Stimulated activated naive B cell treated with anti-CD40 and anti-IgM and Interleukin-4, amounts not matched to agents 10 μg/mL and 1 μg/mL and 100 μg/mL, for 72 hours (primary cell): ENCODE results near the gene AK3.

Source experiments
- ATAC-seq, 2 donors: fragments of 150-1000 bp; cut with Tn5 transposase; replicated peaks; 2 replicates each; pipeline ENCODE4 v1.10.0; 2021; ENCODE audit warnings: moderate library complexity in 1 of 2
- DNase-seq: peaks from one replicate; pipeline ENCODE4 v3.0.0; 2021
- H3K27ac Mint-ChIP-seq: one replicate; pipeline ENCODE4 v1.8.0; 2022; ENCODE audit warnings: mild to moderate bottlenecking, mixed read lengths
- H3K27me3 Mint-ChIP-seq, 2 donors: one replicate each; pipeline ENCODE4 v1.8.0; 2022; ENCODE audit warnings: mixed read lengths in 2 of 2
- H3K36me3 Mint-ChIP-seq, 2 donors: one replicate each; pipeline ENCODE4 v1.8.0; 2022; ENCODE audit warnings: mixed read lengths in 2 of 2, mild to moderate bottlenecking in 1 of 2
- H3K4me1 Mint-ChIP-seq, 2 donors: one replicate each; pipeline ENCODE4 v1.8.0; 2022; ENCODE audit warnings: mixed read lengths in 2 of 2, mild to moderate bottlenecking in 1 of 2
- H3K4me3 Mint-ChIP-seq, 2 donors: one replicate each; pipeline ENCODE4 v1.8.0; 2022; ENCODE audit warnings: mild to moderate bottlenecking in 2 of 2, mixed read lengths in 2 of 2, moderate library complexity in 1 of 2
- H3K9me3 Mint-ChIP-seq, 2 donors: one replicate each; pipeline ENCODE4 v1.8.0; 2022; ENCODE audit warnings: mixed read lengths in 2 of 2, mild to moderate bottlenecking in 1 of 2

AK3 gene

GRCh38 chr9:4739587-4740387 is 1.2 kb downstream of the AK3 start:
- peaks cover 8 to 25% of the 10 kb centered on the region in 2 donors for H3K4me1 Mint-ChIP-seq
- H3K27me3 Mint-ChIP-seq, result no peaks in the 10 kb centered on the region
- DNase-seq (no peak), ATAC-seq (no peak)
- H3K4me3 Mint-ChIP-seq, result peak overlapping the region; percentile 85 to 89
- peak overlapping the region; percentile 78 for H3K27ac Mint-ChIP-seq
- no peaks in the 10 kb centered on the region for H3K9me3 Mint-ChIP-seq
- peaks cover 0 to under 1% of the 10 kb centered on the region in 2 donors for H3K36me3 Mint-ChIP-seq

GRCh38 chr9:4738866-4739586 is 2.0 kb downstream of the AK3 start:
- no peaks in the 10 kb centered on the region for H3K9me3 Mint-ChIP-seq
- H3K27me3 Mint-ChIP-seq, result no peaks in the 10 kb centered on the region
- no peak overlapping the region for H3K27ac Mint-ChIP-seq
- ATAC-seq (no peak), DNase-seq (no peak)
- H3K4me3 Mint-ChIP-seq, result peak overlapping the region; percentile 85 to 89
- peaks cover 0 to 2% of the 10 kb centered on the region in 2 donors for H3K36me3 Mint-ChIP-seq
- peaks cover 12 to 32% of the 10 kb centered on the region in 2 donors for H3K4me1 Mint-ChIP-seq

GRCh38 chr9:4734150-4734549 is 6.9 kb downstream of the AK3 start:
- H3K4me1 Mint-ChIP-seq, result peaks cover 13 to 35% of the 10 kb centered on the region in 2 donors
- ATAC-seq (no peak), DNase-seq (no peak)
- H3K27ac Mint-ChIP-seq, result no peak overlapping the region
- H3K9me3 Mint-ChIP-seq, result no peaks in the 10 kb centered on the region
- no peaks in the 10 kb centered on the region for H3K27me3 Mint-ChIP-seq
- peaks cover 6 to 12% of the 10 kb centered on the region in 2 donors for H3K36me3 Mint-ChIP-seq
- no peak overlapping the region for H3K4me3 Mint-ChIP-seq

- Mint-ChIP-seq H3K36me3 (peaks cover 6 to 12% of the 10 kb centered on the region in 2 donors), H3K27me3 (no peaks in the 10 kb centered on the region), H3K9me3 (no peaks in the 10 kb centered on the region), H3K4me1 (peaks cover 13 to 34% of the 10 kb centered on the region in 2 donors), H3K4me3 (no peak overlapping the region), H3K27ac (no peak overlapping the region)
- DNase-seq (no peak), ATAC-seq (no peak)
Measured at GRCh38 chr9:4732890-4733289, 8.1 kb downstream of the AK3 start.

- DNase-seq, result no peak
- Mint-ChIP-seq H3K27ac (no peak overlapping the region), H3K36me3 (peaks cover 3 to 12% of the 10 kb centered on the region in 2 donors), H3K27me3 (no peaks in the 10 kb centered on the region), H3K4me1 (peaks cover 10 to 11% of the 10 kb centered on the region in 2 donors), H3K4me3 (no peak overlapping the region), H3K9me3 (no peaks in the 10 kb centered on the region)
- no peak for ATAC-seq
Measured at GRCh38 chr9:4727593-4727992, 13.4 kb downstream of the AK3 start.

GRCh38 chr9:4725706-4726442 is 15.1 kb downstream of the AK3 start:
- Mint-ChIP-seq H3K27ac (no peak overlapping the region), H3K36me3 (peaks cover 4 to 25% of the 10 kb centered on the region in 2 donors), H3K4me3 (no peak overlapping the region), H3K27me3 (no peaks in the 10 kb centered on the region), H3K9me3 (no peaks in the 10 kb centered on the region), H3K4me1 (peaks cover 2 to 11% of the 10 kb centered on the region in 2 donors)
- no peak for DNase-seq
- ATAC-seq, result peak in 1 of 2 donors; percentile 47

- no peak overlapping the region for H3K4me3 Mint-ChIP-seq
- no peaks in the 10 kb centered on the region for H3K9me3 Mint-ChIP-seq
- H3K27me3 Mint-ChIP-seq, result no peaks in the 10 kb centered on the region
- DNase-seq (no peak), ATAC-seq (no peak)
- H3K36me3 Mint-ChIP-seq, result peaks cover 9 to 47% of the 10 kb centered on the region in 2 donors
- H3K4me1 Mint-ChIP-seq, result peaks cover 0 to 11% of the 10 kb centered on the region in 2 donors
- no peak overlapping the region for H3K27ac Mint-ChIP-seq
Measured at GRCh38 chr9:4721736-4722135, 19.3 kb downstream of the AK3 start.

GRCh38 chr9:4718911-4719310 is 22.1 kb downstream of the AK3 start:
- Mint-ChIP-seq H3K27me3 (no peaks in the 10 kb centered on the region), H3K27ac (no peak overlapping the region), H3K36me3 (peaks cover 17 to 47% of the 10 kb centered on the region in 2 donors), H3K4me3 (no peak overlapping the region), H3K4me1 (peaks cover 0 to 4% of the 10 kb centered on the region in 2 donors), H3K9me3 (no peaks in the 10 kb centered on the region)
- no peak for ATAC-seq
- no peak for DNase-seq

GRCh38 chr9:4717815-4718214 is 23.2 kb downstream of the AK3 start:
- H3K36me3 Mint-ChIP-seq, result peaks cover 20 to 51% of the 10 kb centered on the region in 2 donors
- H3K9me3 Mint-ChIP-seq, result no peaks in the 10 kb centered on the region
- ATAC-seq (no peak), DNase-seq (no peak)
- H3K4me3 Mint-ChIP-seq, result no peak overlapping the region
- H3K4me1 Mint-ChIP-seq, result peaks cover 0 to 6% of the 10 kb centered on the region in 2 donors
- H3K27me3 Mint-ChIP-seq, result no peaks in the 10 kb centered on the region
- no peak overlapping the region for H3K27ac Mint-ChIP-seq

GRCh38 chr9:4716163-4716562 is 24.8 kb downstream of the AK3 start:
- H3K27ac Mint-ChIP-seq, result no peak overlapping the region
- ATAC-seq (no peak), DNase-seq (no peak)
- H3K4me3 Mint-ChIP-seq, result no peak overlapping the region
- peaks cover 22 to 44% of the 10 kb centered on the region in 2 donors for H3K36me3 Mint-ChIP-seq
- H3K9me3 Mint-ChIP-seq, result no peaks in the 10 kb centered on the region
- H3K4me1 Mint-ChIP-seq, result peaks cover 0 to 4% of the 10 kb centered on the region in 2 donors
- H3K27me3 Mint-ChIP-seq, result no peaks in the 10 kb centered on the region

GRCh38 chr9:4714266-4715016 is 26.6 kb downstream of the AK3 start:
- DNase-seq, result no peak

GRCh38 chr9:4713849-4714248 is 27.2 kb downstream of the AK3 start:
- Mint-ChIP-seq H3K4me1 (peaks cover 0 to 4% of the 10 kb centered on the region in 2 donors), H3K4me3 (no peak overlapping the region), H3K36me3 (peaks cover 14 to 32% of the 10 kb centered on the region in 2 donors), H3K27ac (no peak overlapping the region), H3K27me3 (no peaks in the 10 kb centered on the region), H3K9me3 (no peaks in the 10 kb centered on the region)
- DNase-seq, result no peak
- ATAC-seq, result peak in 1 of 2 donors; percentile 29

More at GRCh38 chr9:4714266-4715016, 26.6 kb downstream of the AK3 start:
- Mint-ChIP-seq H3K4me3 (no peak overlapping the region), H3K4me1 (peaks cover 0 to 4% of the 10 kb centered on the region in 2 donors), H3K27ac (no peak overlapping the region), H3K9me3 (no peaks in the 10 kb centered on the region), H3K36me3 (peaks cover 19 to 33% of the 10 kb centered on the region in 2 donors), H3K27me3 (no peaks in the 10 kb centered on the region)
- ATAC-seq, result no peak

- Mint-ChIP-seq H3K27ac (no peak overlapping the region), H3K27me3 (no peaks in the 10 kb centered on the region), H3K36me3 (peaks cover 14 to 26% of the 10 kb centered on the region in 2 donors), H3K9me3 (no peaks in the 10 kb centered on the region), H3K4me1 (peaks cover 4 to 6% of the 10 kb centered on the region in 2 donors), H3K4me3 (no peak overlapping the region)
- DNase-seq (no peak), ATAC-seq (no peak)
Measured at GRCh38 chr9:4709380-4709779, 31.6 kb downstream of the AK3 start.
